ENCODE results near the gene PACRGL. TPM values are rescaled to one million over a fixed set of nuclear protein-coding genes. Genes with fewer than 3 reads are reported as not detected.
"Not testable (repeated sequence)": the region's sequence is repeated elsewhere in the genome, so short reads cannot be mapped to it uniquely, and the experiment has no call there.

Gene PACRGL
- total RNA-seq, 1 donor from 2014 or later, result 6.1 TPM

DNA sequence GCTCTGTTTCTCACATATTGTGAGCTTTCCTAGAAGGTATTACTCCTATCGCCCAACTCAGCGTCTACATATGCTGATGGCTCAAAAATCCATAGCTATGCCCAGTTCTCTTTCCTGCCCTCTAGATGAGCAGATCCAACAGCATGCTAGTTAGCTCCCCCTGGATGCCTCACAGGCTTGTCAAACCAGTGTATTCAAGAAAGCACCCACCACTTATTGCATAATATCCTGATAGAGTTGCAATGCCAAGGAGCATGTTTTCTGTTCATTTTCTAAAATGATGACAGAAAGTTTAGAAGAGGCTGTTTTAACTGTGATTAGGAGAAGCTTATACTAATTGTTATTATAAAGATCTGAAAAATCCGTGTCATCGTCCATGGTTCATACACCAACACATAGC, 1.9 kb upstream of the PACRGL start:
- DNase-seq, result no peak
- intact Hi-C loops (cut with DNase I), result no loop called here
- ATAC-seq (ENCODE audit: poor library complexity), result no peak

DNA sequence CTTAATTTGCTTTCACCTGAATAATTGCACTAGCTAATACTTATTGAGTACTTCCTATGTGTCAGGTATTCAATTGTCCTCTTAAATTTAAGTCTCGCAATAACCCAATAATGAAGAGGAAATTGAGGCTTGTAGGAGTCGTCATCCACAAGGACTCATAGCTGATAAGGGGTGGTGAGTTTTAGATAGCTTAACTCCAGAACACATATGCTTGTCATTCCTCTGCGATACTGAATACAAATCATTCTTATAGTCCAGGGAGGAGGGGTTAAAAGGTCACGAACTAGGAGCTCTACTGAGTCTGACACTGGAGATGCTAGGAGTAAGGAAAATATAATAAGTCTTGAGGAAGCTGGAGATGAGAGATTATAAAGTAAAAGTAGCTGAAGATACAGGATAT, 1.4 kb upstream of the PACRGL start:
- ATAC-seq (ENCODE audit: poor library complexity) (no peak), DNase-seq (no peak)
- intact Hi-C loops (cut with DNase I), result no loop called here

DNA sequence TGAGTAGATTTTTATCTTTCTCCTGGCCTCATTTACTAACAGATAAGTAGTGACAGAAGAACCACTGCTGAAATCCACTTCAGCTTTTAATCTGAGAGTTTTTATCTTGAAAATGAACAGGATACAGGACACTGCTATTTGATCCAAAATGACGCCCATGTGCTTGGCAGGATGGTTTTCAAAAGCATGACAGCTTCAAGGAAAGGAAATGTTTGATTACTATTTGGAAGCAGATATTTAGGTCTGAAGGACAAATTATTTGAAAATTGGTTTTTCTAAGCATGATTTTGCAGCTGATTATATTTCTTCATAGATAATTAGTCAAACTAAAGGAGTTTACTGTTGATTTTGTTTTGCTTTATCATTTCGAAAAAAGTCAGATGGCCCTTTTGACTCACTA, 11.1 kb downstream of the PACRGL start:
- no peak for ATAC-seq (ENCODE audit: poor library complexity)
- intact Hi-C loops (cut with DNase I), result no loop called here
- no peak for DNase-seq

DNA sequence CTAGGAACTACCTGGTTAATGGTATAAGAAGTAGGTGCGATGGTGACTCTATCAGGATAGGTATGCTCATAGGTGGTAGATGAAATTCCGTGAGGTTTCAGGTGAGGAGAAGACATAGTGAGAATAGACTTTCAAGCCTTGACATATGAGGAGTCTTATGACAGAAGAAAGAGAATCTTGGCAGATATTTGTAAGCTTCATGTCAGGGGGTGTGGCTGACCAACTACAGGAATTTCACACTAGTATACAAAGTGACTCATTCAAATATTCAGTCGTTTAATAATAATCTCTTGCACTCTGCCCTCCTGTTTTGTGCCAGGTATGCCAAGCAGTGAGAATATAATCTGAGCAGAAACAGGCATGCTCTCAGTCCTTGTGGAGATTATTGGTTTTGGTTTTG, 22.8 kb downstream of the PACRGL start:
- intact Hi-C loops (cut with DNase I), result no loop called here
- DNase-seq (no peak), ATAC-seq (ENCODE audit: poor library complexity) (no peak)

DNA sequence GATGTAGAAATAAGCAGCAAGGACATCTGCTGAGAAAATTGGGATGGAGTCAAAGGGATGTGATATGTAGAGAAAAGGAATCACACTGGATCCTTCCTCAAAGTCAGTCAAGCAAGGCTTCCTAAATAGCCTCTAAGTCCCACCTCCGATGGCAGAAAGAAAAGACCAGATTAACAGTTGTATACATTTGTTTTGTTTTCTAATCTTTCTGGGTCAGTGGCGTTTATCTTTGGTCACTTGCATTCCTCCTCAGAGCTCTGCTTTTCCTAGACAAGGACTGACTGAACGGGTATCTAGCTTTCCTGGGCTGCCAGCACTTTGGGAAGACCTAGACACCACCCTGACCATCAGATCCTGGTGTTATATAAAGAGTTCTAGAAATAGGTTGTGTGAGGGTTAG, 23.2 kb downstream of the PACRGL start:
- no peak for ATAC-seq (ENCODE audit: poor library complexity)
- no peak for DNase-seq
- intact Hi-C loops (cut with DNase I), result no loop called here

DNA sequence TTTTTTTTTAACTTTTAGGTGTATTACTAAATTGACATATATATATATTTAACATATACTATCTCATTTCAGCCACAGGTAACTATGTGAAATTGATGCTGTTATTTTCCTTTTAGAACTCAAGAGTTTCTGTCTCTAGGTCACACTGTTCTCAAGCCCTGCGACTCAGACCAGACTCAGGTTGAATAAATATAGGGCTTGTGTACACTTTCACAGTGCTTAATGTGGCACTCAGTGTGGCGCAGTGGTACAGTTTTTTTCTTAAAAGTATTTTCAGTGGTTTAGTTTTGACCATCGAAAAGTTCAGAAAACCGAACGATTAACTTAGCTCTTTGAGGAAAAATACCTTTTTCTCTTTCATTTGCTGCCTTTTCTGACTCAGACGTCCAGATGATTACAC, 24.7 kb downstream of the PACRGL start:
- intact Hi-C loops (cut with DNase I), result no loop called here
- DNase-seq (no peak), ATAC-seq (ENCODE audit: poor library complexity) (no peak)

DNA sequence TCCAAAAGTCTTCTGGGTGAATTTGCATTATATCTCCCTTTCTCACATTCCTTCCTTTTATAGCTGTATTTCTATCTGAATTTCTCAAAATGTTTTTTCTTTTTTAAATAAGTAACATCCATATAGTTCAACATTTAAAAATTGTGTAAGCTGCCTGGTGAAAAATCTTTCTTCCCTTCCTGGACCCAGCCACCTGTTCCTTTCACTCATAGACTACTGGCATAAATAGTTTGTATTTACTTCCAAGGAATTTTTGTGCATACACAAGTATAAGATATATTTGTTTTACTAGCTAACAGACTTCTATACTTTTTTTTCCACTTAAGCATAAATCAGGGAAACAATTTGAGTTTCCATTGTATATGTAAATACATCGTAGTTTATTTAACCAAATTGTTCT, 35.7 kb downstream of the PACRGL start:
- intact Hi-C loops (cut with DNase I), result no loop called here
- ATAC-seq (ENCODE audit: poor library complexity), result no peak
- DNase-seq, result no peak

DNA sequence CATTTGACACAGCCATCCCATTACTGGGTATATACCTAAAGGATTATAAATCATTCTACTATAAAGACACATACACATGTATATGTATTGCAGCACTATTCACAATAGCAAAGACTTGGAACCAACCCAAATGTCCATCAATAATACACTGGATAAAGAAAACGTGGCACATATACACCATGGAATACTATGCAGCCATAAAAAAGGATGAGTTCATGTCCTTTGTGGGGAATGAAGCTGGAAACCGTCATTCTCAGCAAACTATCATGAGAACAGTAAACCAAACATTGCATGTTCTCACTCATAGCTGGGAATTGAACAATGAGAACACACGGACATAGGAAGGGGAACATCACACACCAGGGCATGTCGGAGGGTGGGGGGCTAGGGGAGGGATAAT, 45.7 kb downstream of the PACRGL start:
- ATAC-seq (ENCODE audit: poor library complexity); intact Hi-C loops (cut with DNase I): not testable (repeated sequence)

DNA sequence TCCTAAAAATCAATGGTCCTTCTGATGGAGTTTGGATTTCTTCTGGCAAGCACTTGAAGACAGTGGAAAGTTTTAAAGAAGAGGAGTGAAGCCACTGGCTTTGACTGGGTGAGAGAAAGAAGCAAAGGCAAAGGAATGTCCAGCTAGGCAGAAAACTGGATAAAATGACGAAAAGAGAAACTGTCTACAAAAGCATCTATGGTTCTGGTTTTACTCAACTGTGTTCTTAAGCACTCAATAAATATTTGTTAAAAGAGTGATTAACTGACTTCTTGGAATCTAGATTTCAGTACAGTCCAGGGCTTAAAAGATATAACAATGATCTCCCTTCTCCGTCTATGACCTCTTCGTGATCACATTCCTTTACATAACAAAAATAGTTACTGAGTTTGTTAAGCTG, 52.4 kb downstream of the PACRGL start:
- ATAC-seq (ENCODE audit: poor library complexity) (no peak), DNase-seq (no peak)
- intact Hi-C loops (cut with DNase I), result no loop called here

More for the DNA sequence above, 45.7 kb downstream of the PACRGL start:
- not testable (repeated sequence) for DNase-seq

DNA sequence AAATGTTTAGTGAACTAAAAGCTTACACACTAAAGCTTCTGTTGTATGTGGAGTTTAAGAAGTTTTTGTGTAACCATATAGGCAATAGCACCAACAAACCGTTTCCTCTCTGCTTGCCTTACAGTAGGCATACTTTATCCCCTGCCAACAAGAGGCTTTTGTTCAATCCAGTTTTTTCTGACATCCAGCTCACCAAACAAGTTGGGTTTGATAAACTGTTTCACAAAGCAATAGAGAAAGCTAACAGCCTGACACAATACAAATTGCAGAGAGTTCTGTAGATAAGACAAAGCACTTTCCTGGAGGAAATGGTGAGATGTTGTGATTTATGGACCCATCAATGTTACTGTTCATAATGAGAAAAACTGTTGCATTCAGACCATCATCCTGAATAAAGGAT, 53.8 kb downstream of the PACRGL start:
- intact Hi-C loops (cut with DNase I), result no loop called here
- ATAC-seq (ENCODE audit: poor library complexity), result no peak

DNA sequence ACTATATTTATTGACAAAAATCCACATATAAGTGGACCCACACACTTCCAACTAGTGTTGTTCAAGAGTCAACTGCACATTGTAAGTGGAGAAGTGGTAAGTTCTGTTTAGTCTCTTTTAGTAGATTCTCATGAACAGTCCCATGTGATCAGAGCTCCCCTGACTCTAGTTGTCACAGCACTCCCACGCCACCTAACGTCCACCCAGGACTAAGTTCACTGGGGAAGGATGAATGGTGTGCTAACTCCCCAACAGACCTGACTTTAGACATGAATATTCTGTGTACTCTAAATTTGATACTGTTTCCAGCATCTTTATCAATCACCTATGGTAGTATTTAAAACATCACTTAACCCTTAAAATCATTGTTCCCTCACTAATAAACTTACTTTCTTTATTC, 59.8 kb downstream of the PACRGL start:
- ATAC-seq (ENCODE audit: poor library complexity), result no peak
- DNase-seq, result no peak
- intact Hi-C loops (cut with DNase I), result no loop called here

More for the DNA sequence above, 53.8 kb downstream of the PACRGL start:
- DNase-seq, result no peak

DNA sequence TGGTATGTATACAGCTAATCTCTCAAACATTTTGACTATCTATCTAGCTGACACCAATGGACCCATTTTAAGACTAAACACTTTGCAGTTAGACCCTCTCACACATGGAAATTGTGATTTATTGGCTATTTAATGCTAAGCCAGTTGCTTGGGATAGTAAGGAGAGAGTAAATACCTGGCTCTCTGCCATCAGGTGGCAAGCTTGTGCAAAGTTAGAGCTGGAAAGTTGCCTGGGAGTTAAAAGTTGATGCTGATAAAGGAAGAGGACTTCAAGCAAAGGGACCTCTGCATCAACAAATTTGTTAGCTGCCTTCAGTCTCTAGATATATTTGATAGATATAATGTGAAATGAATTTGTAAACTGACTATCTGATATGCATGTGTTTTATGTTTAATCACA, 61.1 kb downstream of the PACRGL start:
- DNase-seq, result no peak
- intact Hi-C loops (cut with DNase I), result no loop called here
- ATAC-seq (ENCODE audit: poor library complexity), result no peak

DNA sequence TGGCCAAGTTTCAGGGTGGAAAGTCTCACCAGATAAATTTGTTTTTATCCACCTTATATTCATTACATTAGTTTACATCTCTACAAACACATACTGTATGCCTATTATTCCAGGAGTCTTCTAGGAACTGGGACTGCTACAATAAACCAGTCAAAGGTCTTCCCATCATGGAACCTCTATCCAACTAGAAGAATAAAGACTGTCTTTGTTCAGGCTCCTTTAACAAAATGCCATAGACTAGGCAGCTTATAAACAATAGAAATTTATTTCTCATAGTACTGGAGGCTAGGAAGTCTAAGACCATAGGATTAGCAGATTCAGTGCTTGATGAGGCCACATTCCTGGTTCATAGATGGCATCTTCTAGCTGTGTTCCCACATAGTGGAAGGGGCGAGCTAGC, 61.6 kb downstream of the PACRGL start:
- intact Hi-C loops (cut with DNase I), result no loop called here
- DNase-seq (no peak), ATAC-seq (ENCODE audit: poor library complexity) (no peak)

DNA sequence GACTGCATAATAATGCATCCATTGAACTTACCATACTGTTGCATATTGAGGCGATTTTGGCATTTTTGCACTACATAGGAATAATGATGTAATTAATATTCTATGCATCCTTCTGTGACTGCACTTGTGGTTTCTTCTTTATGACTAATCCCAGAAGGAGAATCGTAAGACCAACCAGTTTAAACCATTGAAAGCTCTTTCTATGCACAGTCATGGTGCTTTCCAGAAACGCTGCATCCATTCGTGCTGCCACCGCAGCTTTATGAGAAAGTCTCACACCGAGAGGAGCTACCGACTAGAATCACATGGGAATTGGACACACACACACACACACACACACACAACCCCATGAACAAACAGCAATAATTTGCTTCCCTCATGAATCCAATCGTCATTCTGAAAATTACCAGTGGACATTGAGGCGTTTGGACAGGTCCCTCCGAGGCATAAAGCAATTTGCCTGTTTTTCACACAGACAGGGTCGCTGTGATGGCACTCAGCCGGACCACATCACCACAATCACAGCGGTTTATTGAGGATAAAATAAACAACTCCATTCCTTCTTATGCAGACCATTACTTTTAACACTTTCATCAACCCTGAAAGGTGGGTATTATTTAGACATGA, 64.2 kb downstream of the PACRGL start:
- intact Hi-C loops (cut with DNase I), result no loop called here
- ATAC-seq (ENCODE audit: poor library complexity), result no peak

DNA sequence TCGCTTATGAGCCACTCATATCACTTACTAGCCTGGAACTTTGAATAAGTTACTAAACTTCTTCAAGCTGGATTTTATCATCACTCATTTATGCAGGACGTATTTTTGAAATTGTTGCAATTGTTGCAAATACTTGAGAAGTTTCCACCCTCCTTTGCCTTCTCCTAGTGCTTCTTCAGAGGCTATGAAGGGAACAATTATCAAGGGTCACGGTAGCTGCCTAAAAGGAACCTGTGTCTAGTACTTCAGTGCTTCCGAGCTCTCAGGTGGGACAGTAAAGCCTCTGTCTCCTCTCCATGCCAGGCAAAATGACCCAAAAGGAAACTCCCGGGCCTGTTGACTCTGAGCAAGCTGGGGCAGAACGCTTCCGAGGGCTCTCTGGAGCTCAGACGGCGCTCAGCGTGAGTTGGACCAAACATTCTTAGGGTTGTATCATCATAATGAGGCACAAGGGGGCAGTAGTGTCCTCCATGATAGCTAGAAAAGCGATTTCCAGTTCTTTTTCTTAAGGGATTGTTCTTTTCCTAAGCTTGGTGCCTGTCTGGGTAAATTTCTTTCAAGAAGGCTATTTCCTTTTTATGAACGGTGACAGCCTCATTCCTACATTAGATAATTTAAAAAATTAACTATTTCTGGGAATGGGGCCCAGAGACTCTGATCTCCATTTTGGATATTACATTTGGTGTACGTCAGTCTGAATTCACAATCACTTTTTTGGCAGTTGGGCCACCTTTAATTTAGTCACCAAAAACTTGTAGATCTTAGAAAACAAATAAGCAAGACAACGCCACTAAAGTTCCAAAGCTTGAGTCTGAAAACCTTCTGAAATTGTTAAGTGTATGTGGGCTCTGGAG, 73.1 kb downstream of the PACRGL start:
- DNase-seq (no peak), ATAC-seq (ENCODE audit: poor library complexity) (peak; percentile 43)
- intact Hi-C loops (cut with DNase I), result no loop called here

More for the DNA sequence above, 64.2 kb downstream of the PACRGL start:
- no peak for DNase-seq

DNA sequence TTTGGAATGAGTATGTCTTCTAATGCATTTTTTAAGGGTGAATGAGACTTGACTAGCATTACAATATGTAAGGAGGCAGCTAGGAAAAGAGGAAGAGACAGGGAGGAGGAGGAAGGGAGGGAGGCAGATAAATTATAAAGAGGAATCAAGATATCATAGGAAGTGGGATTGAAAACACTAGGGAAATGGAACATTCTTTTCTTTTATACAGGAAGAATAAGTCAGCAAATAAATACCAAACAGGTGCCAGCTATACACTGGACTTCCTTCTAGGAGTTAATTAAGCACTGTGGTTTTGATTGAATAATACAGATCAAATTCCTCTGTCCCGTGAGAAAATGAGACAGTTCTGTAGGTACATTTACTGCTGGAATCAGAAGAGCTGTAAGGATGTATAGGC, 78.6 kb downstream of the PACRGL start:
- ATAC-seq (ENCODE audit: poor library complexity) (no peak), DNase-seq (no peak)
- intact Hi-C loops (cut with DNase I), result no loop called here

DNA sequence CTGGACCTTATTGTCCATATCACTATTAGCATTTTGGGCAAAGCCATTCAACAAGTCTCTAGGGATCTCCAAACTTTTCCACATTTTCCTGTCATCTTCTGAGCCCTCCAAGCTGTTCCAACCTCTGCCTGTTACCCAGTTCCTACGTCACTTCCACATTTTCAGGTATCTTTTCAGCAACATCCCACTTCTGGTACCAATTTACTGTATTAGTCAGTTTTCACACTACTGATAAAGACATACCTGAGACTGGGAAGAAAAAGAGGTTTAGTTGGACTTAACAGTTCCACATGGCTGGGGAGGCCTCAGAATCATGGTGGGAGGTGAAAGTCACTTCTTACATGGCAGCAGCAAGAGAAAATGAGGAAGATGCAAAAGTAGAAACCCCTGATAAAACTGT, 82.9 kb downstream of the PACRGL start:
- DNase-seq; ATAC-seq (ENCODE audit: poor library complexity); intact Hi-C loops (cut with DNase I): not testable (repeated sequence)

DNA sequence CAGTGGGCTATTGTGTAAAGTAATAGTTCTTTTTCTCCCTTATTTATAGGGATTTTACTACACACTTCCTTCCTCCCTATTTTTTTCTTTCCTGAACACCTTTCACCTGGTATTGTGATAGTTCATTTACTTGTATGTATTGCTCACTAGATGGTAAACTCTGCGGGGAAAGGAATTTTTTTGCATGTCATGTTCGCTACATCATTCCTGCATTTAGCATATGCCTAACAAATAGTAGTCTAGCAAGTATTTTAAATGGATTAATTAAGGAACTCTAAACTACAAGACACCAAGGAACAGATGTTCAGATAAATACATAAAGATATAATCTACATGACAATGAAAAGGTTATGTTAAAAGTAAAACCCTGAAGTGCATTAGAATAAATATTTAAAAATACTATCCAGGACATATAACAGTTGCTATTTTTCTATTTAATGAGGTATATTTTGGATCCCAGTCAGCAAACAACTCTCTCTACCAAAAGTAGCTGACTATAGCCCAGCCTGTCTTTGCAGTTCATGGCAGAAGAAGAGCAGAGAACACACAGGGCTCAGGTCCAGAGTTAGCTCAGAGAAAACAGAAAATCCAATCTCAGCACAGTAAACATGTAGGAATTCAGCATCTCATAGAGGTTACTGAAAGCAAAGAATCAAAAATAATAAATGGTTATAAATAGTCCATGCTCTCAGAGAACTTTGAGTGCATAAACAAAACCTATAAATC, 87.8 kb downstream of the PACRGL start:
- intact Hi-C loops (cut with DNase I), result no loop called here

More for the DNA sequence above, 87.8 kb downstream of the PACRGL start:
- DNase-seq (no peak), ATAC-seq (ENCODE audit: poor library complexity) (no peak)
